GM21381 (cell line): Measurements from ENCODE around the gene SLC22A23.

ENCODE experiments used
- ATAC-seq: cut with Tn5 transposase; IDR thresholded peaks from one replicate; pipeline ENCODE4 v1.9.1; 2021; ENCODE audit warnings: mild to moderate bottlenecking, moderate library complexity; ENCODE audit not compliant: unreplicated experiment

Gene SLC22A23

DNA sequence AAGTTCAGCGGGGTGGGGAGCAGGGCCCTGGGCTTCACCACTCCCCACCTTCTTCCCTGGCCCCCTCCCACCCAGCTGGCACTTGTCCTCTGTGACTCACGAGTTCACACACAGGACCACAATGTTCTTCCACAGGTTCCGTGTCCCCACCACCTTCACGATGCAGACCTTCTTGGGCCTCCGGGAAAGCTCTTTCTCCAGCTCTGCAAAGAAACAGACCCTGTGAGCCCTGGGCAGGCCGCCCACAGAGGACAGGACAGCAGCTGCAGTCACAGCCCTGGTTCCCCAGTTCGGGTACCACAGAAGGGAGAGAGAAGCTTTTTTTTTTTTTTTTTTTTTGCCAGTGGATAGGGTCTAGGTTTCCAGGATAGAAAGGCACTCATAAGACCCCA is 167.2 kb downstream of the SLC22A23 start:
- no peak for ATAC-seq

GRCh38 chr6:3288711-3289663 is 167.9 kb downstream of the SLC22A23 start:
- ATAC-seq, result no peak

- no peak for ATAC-seq
Observed at GRCh38 chr6:3287976-3288707, 168.7 kb downstream of the SLC22A23 start.

DNA sequence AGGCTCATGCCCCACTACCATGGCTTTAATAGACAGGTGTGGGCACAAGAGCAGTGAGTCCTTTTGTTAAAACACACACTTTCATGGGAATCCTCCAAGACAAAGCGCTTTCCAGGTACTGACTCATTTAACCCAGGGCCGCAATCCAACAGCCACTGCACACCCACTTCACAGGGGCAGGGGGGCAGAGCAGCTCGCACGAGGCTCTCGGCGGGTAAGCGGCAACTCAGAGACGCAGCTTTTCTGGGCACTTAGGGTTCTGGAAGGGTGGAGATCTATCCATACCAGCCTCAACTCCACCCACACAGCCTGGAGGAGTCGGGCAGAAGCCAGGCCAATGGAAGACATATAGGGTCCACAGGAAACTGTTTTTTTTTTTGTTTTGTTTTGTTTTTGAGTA is 169.5 kb downstream of the SLC22A23 start:
- no peak for ATAC-seq

DNA sequence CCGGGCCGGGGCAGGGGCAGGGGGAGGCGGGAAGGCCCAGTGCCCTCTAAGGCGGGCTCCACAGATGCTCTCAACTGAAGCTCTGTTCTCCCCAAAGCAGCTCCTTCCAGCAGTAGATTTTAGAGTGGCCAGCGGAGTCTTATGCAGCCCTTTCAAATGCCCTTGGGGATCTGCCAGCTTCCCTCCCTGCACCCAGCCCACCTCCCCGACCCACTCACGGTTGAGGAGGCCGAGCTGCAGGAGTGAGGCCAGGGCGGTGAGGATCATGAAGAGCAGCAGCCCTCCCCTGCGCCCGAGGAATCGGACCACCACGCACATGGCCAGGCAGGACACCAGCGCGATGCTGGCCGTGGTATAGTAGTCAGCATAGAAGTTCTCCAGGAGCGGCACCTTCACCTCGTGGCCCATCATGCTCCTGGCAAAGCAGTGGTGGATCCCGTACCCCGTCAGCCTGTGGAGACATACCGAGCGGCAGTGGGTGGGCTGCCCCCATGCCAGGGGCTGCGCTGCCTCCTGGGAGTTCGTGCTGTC is 170.1 kb downstream of the SLC22A23 start:
- ATAC-seq, result no peak

GRCh38 chr6:3285732-3286131 is 171.1 kb downstream of the SLC22A23 start:
- no peak for ATAC-seq

DNA sequence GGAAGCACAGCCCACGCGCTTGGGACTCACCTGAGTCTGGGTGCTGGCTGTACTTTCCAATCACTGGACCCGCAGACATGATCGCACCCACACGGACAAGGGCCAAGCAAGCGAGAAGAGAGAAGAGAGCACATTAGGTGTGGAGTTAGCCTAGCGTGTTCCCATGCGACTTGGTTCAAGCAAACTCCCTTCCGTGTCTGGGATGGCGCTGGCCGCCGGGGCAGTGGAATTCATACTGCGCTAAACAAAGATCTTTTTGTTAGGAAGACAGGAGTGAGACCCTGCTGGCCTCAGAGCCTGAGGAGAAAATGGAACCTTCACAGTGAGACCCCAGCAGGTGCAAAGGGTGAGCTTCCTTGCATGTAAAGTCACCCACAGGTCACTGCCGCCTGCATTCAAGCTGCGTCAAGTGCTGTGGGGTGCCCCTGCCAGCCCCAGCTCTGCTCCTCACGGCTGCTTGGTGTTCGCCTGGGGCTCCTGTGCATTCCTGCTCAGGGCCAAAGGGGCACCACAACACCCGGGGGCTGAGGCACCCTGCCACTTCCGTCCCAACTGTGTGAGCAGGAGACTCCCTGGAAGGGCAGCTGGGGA is 171.7 kb downstream of the SLC22A23 start:
- ATAC-seq, result no peak

DNA sequence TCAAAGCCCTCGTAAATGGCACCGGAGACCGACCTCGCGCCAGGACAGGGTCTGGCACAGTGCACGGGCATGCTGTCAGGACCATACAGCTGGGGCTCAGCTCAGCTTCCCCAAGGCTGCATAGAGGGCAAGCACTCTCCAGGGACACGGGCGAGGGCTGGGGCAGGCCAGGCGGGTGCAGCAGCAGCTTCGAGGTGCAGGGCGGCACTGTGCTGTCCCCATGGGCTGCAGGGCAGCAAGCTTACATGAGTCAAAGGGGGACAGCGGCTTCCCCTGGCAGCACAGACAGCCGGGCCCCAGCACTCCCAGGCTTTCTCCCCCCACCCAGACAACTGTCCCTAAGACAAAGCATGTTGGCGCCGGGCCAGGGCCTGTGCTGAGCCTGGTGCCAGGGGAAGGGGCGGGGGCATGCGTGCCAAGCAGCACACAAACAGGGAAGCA is 172.4 kb downstream of the SLC22A23 start:
- ATAC-seq, result no peak

GRCh38 chr6:3283641-3284435 is 173.0 kb downstream of the SLC22A23 start:
- ATAC-seq, result no peak

GRCh38 chr6:3283241-3283640 is 173.6 kb downstream of the SLC22A23 start:
- ATAC-seq, result no peak

- ATAC-seq, result no peak
Observed at GRCh38 chr6:3282476-3283236, 174.2 kb downstream of the SLC22A23 start.

DNA sequence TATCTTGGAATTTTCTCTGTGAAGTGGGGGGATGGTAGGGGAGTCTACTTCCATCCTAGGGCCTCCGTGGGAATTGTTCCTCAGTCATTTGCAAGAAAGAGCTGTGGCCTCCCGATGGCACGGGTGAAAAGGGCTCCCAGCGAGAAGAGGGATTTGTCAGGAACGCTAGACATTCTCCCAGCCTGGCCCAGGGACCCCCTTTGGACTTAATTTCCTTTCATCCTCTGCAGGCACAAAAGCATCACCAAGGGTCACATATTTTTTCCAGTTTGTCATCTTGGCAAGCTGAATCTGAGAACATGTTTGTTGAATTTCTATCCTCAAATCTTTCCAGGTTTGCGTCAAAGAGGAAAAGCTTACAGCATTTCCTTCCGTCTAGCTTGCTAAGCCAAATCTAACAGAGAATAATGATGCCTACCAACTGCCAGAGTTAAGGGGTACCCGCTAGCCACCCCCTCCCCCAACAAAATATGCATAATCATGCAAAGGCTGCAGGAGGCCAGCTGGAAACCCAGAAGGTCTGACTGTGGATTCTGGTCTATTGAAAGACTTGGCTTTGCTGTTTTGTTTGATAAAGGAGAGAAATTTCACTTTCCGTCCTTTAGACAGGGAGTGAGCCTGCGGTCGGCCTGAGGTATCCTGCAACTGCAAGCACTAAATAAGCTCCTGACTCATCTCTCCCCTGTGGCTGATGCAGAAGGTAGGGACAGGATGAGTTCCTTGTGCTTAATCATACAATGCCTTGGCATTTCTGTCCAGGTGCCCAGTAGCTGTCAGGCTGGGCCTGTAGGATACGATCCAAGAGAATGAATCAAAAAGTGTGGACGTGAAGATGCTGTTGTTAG is 175.0 kb downstream of the SLC22A23 start:
- no peak for ATAC-seq

DNA sequence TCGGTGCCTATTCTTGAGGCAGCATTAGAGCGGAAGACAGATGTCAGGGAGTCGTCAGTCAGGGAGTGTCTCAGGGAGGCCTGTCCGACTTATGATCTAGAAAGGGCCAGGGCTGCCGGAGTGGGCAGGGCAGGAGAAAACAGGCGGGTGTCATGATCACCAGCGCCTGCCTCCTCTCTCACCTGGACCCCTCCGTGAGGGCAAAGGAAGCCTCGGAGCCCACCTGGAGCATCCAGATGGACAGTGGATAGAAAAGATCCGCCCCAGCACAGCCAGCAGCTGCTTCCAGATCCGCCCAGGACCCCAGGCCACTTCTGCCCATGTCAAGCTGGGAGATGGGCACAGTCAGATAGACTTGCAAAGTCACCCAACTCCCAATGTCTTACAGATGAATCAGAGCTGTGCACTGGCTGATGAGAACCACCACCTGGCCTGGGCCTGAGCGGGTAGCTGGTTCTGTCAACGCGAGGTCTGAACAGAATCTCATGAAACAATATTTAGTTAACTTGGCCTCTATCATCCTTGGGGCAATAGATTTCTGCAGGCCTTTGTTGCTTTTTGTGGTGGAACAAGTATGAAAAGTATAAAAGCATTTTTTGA is 175.9 kb downstream of the SLC22A23 start:
- ATAC-seq, result no peak

GRCh38 chr6:3280091-3280490 is 176.8 kb downstream of the SLC22A23 start:
- no peak for ATAC-seq

GRCh38 chr6:3278691-3279090 is 178.2 kb downstream of the SLC22A23 start:
- no peak for ATAC-seq

GRCh38 chr6:3277851-3278416 is 178.9 kb downstream of the SLC22A23 start:
- no peak for ATAC-seq

DNA sequence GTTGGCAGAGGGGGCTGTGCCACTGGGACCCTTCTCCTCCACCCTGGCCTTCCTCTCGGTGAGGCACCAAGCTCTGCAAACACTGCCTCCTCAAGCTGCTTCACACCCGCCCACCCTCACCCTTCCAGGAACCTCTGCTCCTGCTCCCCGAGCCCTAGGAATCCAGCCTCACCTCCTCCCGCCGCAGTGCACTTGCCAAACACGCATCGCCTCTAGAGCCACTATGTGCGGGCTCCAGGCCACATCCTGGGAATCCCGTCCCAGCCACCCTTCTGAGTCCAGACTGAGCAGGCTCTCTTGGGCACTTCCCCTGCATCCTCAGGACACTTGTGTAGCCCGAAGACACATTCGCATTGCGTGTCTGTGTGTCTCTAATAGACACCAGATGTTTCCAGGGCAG is 179.6 kb downstream of the SLC22A23 start:
- no peak for ATAC-seq
